ENCODE data around the gene PTTG1. TPM values are rescaled to one million over a fixed set of nuclear protein-coding genes. Genes with fewer than 3 reads are reported as not detected.

Gene PTTG1
- total RNA-seq, 1 experiment from 2014 or later, result 245 TPM

- no TSS peak for BruUV-seq (replicated peaks)
- intact Hi-C loops (cut with micrococcal nuclease), result no loop called here
- Histone ChIP-seq H4K20me1 (ENCODE audit: low read length) (no peaks in the 10 kb centered on the region), H3K79me2 (ENCODE audit: low read length) (peaks cover 29% of the 10 kb centered on the region), H3K27me3 (ENCODE audit: low read length) (no peaks in the 10 kb centered on the region), H3F3A (ENCODE audit: low read length, unreplicated experiment) (no peaks in the 10 kb centered on the region), H3K9me2 (replicated peaks; ENCODE audit: low read length) (no peaks in the 10 kb centered on the region), H3K4me1 (ENCODE audit: insufficient read depth, low read length) (peaks cover 14% of the 10 kb centered on the region), H3K36me3 (ENCODE audit: low read depth, low read length) (peaks cover 12% of the 10 kb centered on the region), H3K9ac (ENCODE audit: low read length) (no peak overlapping the region), H2AFZ (ENCODE audit: low read length) (no peak overlapping the region), H3K27ac (ENCODE audit: low read length) (no peak overlapping the region), H3K4me2 (ENCODE audit: low read length) (peak overlapping the region; percentile 0; the same call in 1 of the 2 replicates), H3K4me3 (ENCODE audit: low read length) (no peak overlapping the region), H3K9me3 (ENCODE audit: low read length) (no peaks in the 10 kb centered on the region)
- DNase-seq (no peak), ATAC-seq (no peak)
- TF ChIP-seq EZH2phosphoT487 (IDR thresholded peaks at IDR 0.05; ENCODE audit: borderline replicate concordance, low read length), result no peak
- TF ChIP-seq EZH2 (IDR thresholded peaks at IDR 0.05; ENCODE audit: low read length, unreplicated experiment), result no peak
- TF ChIP-seq CTCF (conservative IDR thresholded peaks at IDR 0.05; ENCODE audit: low read depth, low read length), result no peak
- ChIA-PET POLR2A (ENCODE audit: unreplicated experiment) (interaction anchor here (0.7 kb wide), 1 partner anchor 30 kb away, joined by 7 read pairs; no protein-coding TSS in a partner anchor), CTCF (no interaction called here)
Observed at GRCh38 chr5:160397492-160397891, 24.2 kb upstream of the PTTG1 start.

DNA sequence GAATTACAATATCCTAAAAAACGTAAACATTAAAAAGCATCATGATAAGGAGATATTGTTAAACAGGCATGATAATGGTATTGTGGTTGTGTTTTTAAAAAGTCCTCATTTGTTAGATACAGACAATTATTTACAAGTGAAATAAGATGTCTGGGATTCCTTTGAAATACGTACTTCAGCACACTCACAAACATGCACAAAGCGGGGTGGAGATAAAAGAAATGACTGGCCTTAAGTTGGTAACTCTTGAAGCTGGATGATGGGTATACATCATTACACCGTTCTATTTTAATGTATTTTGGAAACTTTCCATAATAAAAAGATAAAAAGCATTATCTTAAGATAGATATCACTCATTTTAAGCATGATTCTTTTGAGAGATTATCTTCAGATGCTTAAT is 22.8 kb upstream of the PTTG1 start:
- CTCF ChIA-PET, result no interaction called here
- H3K27me3 ChIP-seq (ENCODE audit: low read length), result no peaks in the 10 kb centered on the region
- H3K4me3 ChIP-seq (ENCODE audit: low read length), result peak overlapping the region; percentile 81
- TF ChIP-seq EZH2phosphoT487 (IDR thresholded peaks at IDR 0.05; ENCODE audit: borderline replicate concordance, low read length) (no peak), EZH2 (IDR thresholded peaks at IDR 0.05; ENCODE audit: low read length, unreplicated experiment) (no peak), CTCF (conservative IDR thresholded peaks at IDR 0.05; ENCODE audit: low read depth, low read length) (no peak)
- peaks cover 17% of the 10 kb centered on the region for H3K36me3 ChIP-seq (ENCODE audit: low read depth, low read length)
- peaks cover 14% of the 10 kb centered on the region for H3K4me1 ChIP-seq (ENCODE audit: insufficient read depth, low read length)
- no peaks in the 10 kb centered on the region for H4K20me1 ChIP-seq (ENCODE audit: low read length)
- H3F3A ChIP-seq (ENCODE audit: low read length, unreplicated experiment), result no peaks in the 10 kb centered on the region
- no peak for ATAC-seq
- no peaks in the 10 kb centered on the region for H3K9me3 ChIP-seq (ENCODE audit: low read length)
- H3K4me2 ChIP-seq (ENCODE audit: low read length), result peak overlapping the region; percentile 91
- DNase-seq, result no peak
- peaks cover 29% of the 10 kb centered on the region for H3K79me2 ChIP-seq (ENCODE audit: low read length)
- peak overlapping the region; percentile 97 for H3K9ac ChIP-seq (ENCODE audit: low read length)
- H3K27ac ChIP-seq (ENCODE audit: low read length), result no peak overlapping the region
- intact Hi-C loops (cut with micrococcal nuclease), result no loop called here
- BruUV-seq (replicated peaks), result no TSS peak
- H3K9me2 ChIP-seq (replicated peaks; ENCODE audit: low read length), result no peaks in the 10 kb centered on the region
- POLR2A ChIA-PET (ENCODE audit: unreplicated experiment), result no interaction called here
- H2AFZ ChIP-seq (ENCODE audit: low read length), result no peak overlapping the region

DNA sequence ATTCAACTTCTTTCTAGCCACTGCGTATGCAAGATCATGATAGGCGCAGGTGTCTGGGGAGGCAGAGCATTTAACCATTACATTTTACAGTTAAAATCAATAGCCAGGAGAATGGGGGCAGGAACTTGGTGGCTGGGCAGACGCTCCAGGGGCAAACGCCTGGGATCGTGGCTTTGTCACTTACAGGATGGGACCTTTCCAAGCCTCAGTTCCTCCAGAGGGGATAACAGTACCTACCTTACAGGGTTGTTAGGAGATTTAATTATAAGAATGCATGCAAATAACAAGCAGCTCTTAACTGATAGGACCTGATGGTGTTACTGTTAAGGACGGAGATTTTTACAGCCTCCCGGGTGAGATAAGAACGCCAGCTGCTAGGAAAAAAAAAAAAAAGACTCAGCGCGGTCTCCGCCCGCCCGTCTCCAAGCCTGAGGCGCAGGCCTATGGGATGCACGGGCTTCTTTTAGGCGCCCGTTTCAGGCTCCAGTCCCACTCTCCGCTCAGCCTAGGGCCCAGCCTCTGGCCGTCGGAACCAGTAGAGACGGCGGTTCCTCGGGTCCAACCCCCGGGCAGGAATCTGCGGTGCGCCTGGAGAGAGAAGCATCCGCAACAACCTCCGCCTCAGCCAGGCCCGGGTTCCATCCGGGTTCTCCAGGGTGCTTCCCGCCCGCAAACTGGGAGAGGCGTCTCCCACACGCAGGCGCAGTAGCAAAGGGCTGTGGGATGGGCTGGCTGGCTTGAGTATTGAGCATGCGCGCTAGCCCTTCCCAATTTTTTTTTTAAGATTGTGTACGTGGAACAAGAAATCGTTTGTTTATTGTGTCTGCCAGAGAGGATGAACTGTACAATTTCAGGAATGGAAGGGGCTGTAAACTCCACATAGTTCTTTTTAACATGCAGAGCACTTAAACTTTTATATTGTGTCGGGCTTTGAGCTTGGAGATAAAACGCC is 22.0 kb upstream of the PTTG1 start, which contains the start of gene FAM200C:
Gene FAM200C (minus strand): TSS at position 653 of the 952 bp plus-strand sequence. CDS start 4,564 bp downstream, outside the sequence.
- Histone ChIP-seq H4K20me1 (ENCODE audit: low read length) (no peaks in the 10 kb centered on the region), H3K27ac (ENCODE audit: low read length) (peak within 1 kb of the TSS; percentile 55), H3K9me2 (replicated peaks; ENCODE audit: low read length) (no peaks in the 10 kb centered on the region), H3K4me1 (ENCODE audit: insufficient read depth, low read length) (peaks cover 14% of the 10 kb centered on the region), H3K27me3 (ENCODE audit: low read length) (no peaks in the 10 kb centered on the region), H3K36me3 (ENCODE audit: low read depth, low read length) (peaks cover 25% of the 10 kb centered on the region), H3K79me2 (ENCODE audit: low read length) (peaks cover 29% of the 10 kb centered on the region), H3K4me3 (ENCODE audit: low read length) (peak within 1 kb of the TSS; percentile 81), H3K4me2 (ENCODE audit: low read length) (peak within 1 kb of the TSS; percentile 91), H2AFZ (ENCODE audit: low read length) (peak within 1 kb of the TSS; percentile 84), H3K9ac (ENCODE audit: low read length) (peak within 1 kb of the TSS; percentile 97), H3F3A (ENCODE audit: low read length, unreplicated experiment) (no peaks in the 10 kb centered on the region), H3K9me3 (ENCODE audit: low read length) (no peaks in the 10 kb centered on the region)
- intact Hi-C loops (cut with micrococcal nuclease), result no loop called here
- TF ChIP-seq EZH2phosphoT487 (IDR thresholded peaks at IDR 0.05; ENCODE audit: borderline replicate concordance, low read length), result no peak
- no peak for TF ChIP-seq EZH2 (IDR thresholded peaks at IDR 0.05; ENCODE audit: low read length, unreplicated experiment)
- TF ChIP-seq CTCF (conservative IDR thresholded peaks at IDR 0.05; ENCODE audit: low read depth, low read length), result no peak
- ChIA-PET CTCF (no interaction called here), POLR2A (ENCODE audit: unreplicated experiment) (interaction anchor here (0.6 to 0.7 kb wide), 2 partner anchors 19 to 26 kb away, joined by 5 to 9 read pairs; no protein-coding TSS in a partner anchor)
- TSS peak; percentile 69 for BruUV-seq (replicated peaks)
- ATAC-seq (peak; percentile 86), DNase-seq (peak; percentile 92)

Data from PC-3 (cell line).